ENCODE data around the gene FNDC7.

DNA sequence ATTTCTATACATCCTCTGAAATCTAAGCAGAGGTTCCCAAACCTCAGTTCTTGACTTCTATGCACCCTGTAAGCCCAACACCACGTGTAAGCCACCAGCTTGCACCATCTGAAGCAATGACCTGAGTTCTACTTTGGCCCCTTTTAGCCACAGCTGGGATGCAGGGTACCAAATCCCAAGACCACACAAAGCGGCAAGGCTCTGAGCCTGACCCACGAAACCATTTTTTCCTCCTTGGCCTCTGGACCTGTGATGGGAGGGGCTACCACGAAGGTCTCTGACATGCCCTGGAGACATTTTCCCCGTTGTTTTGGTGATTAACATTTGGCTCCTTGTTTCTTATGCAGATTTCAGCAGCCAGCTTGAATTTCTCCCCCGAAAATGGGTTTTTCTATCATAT lies 72.6 kb downstream of the FNDC7 start:
- TF ChIP-seq, protein P1, sequence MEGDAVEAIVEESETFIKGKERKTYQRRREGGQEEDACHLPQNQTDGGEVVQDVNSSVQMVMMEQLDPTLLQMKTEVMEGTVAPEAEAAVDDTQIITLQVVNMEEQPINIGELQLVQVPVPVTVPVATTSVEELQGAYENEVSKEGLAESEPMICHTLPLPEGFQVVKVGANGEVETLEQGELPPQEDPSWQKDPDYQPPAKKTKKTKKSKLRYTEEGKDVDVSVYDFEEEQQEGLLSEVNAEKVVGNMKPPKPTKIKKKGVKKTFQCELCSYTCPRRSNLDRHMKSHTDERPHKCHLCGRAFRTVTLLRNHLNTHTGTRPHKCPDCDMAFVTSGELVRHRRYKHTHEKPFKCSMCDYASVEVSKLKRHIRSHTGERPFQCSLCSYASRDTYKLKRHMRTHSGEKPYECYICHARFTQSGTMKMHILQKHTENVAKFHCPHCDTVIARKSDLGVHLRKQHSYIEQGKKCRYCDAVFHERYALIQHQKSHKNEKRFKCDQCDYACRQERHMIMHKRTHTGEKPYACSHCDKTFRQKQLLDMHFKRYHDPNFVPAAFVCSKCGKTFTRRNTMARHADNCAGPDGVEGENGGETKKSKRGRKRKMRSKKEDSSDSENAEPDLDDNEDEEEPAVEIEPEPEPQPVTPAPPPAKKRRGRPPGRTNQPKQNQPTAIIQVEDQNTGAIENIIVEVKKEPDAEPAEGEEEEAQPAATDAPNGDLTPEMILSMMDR (conservative IDR thresholded peaks at IDR 0.05 in 1 of 2, IDR thresholded peaks at IDR 0.05 in 1 of 2; ENCODE audit: extremely low read depth in 1 of 2, insufficient read depth in 1 of 2, low read depth in 1 of 2, low read length in 2 of 2): no peak
- TF ChIP-seq EZH2 (IDR thresholded peaks at IDR 0.05; ENCODE audit: borderline replicate concordance, low read length): no peak
